HCT116 (cell line): ENCODE data around the gene CIITA. TPM values are rescaled to one million over a fixed set of nuclear protein-coding genes. Genes with fewer than 3 reads are reported as not detected.

Experiments
- ATAC-seq: fragments of 200-7000 bp; cut with Tn5 transposase; 2 replicates; pipeline ENCODE4 v1.9.1; 2020; ENCODE audit warnings: mild to moderate bottlenecking, moderate library complexity
- BruUV-seq: library from RNA; stranded (reverse); fragments of 400-500 nt; replicated peaks from 2 replicates; lab custom pipeline; 2021; lab: Mats Ljungman, UMichigan
- CTCF ChIA-PET: fragments of 300-600 bp; sonication (Branson Sonifier 250); formaldehyde crosslinking; loops from one replicate; lab custom pipeline; 2021; ENCODE audit warnings: antibody characterized with exemption; lab: Charles Lee
- POLR2A ChIA-PET: fragments of 300-600, 350-600 bp; sonication (Branson Sonifier 250); formaldehyde crosslinking; loops from one replicate; lab custom pipeline; 2021; ENCODE audit warnings: antibody characterized with exemption; lab: Charles Lee
- RAD21 ChIA-PET, 2 experiments: fragments of 300-600 bp; sonication (Branson Sonifier 250); formaldehyde crosslinking; loops; one replicate each; lab custom pipeline; 2023; ENCODE audit warnings: low total read pairs in 2 of 2; ENCODE audit not compliant: uncharacterized antibody in 2 of 2, unreplicated experiment in 2 of 2, low non-redundant PET in 1 of 2; lab: Charles Lee
- DNase-seq: peaks from one replicate; pipeline ENCODE4 v3.0.0-alpha.2; 2010; ENCODE audit warnings: low read depth, low spot score
- H2AFZ ChIP-seq: fragments of 200-600 bp; shearing (Covaris generic), sonication (generic); 2 replicates; pipeline ENCODE4 v1.6.1; 2017; ENCODE audit warnings: low read depth, mixed run types, mixed read lengths, antibody characterized with exemption, low read length; ENCODE audit not compliant: poor library complexity, severe bottlenecking
- H3K27ac ChIP-seq: 2 replicates; pipeline ENCODE4 v1.5.1; 2012; ENCODE audit warnings: low read depth, low read length
- H3K27me3 ChIP-seq: fragments of 200-600 bp; sonication (generic); 2 replicates; pipeline ENCODE4 v1.6.1; 2016; ENCODE audit warnings: mixed run types, low read length, mixed read lengths; ENCODE audit not compliant: insufficient read depth
- H3K36me3 ChIP-seq, 2 experiments: fragments of 200-500 bp in 1 of 2; fragments of 200-600 bp in 1 of 2; sonication (Bioruptor generic) in 1 of 2; sonication (generic) in 1 of 2; 2 replicates each; pipeline versions ENCODE4 v1.5.1 to v1.6.1; 2014 to 2016; ENCODE audit warnings: low read length in 2 of 2, inconsistent platforms in 1 of 2, mixed read lengths in 1 of 2, mixed run types in 1 of 2; ENCODE audit not compliant: insufficient read depth in 2 of 2, control insufficient read depth in 1 of 2
- H3K4me1 ChIP-seq, 2 experiments: fragments of 200-600 bp in 1 of 2; sonication (generic) in 1 of 2; 2 replicates each; pipeline versions ENCODE4 v1.5.1 to v1.6.1; 2012 to 2017; ENCODE audit warnings: low read length in 2 of 2, inconsistent platforms in 1 of 2, mild to moderate bottlenecking in 1 of 2, mixed read lengths in 1 of 2, mixed run types in 1 of 2, moderate library complexity in 1 of 2; ENCODE audit not compliant: insufficient read depth in 2 of 2, control insufficient read depth in 1 of 2
- H3K4me2 ChIP-seq: fragments of 200-600 bp; sonication (generic); 2 replicates; pipeline ENCODE4 v1.6.1; 2017; ENCODE audit warnings: mixed run types, low read length, mixed read lengths
- H3K4me3 ChIP-seq, 2 experiments: fragments of 200-600 bp in 1 of 2; sonication (generic) in 1 of 2; replicated peaks in 1 of 2; 2 replicates each; pipeline ENCODE4 v1.5.1; 2011 to 2016; ENCODE audit warnings: low read length in 2 of 2, control low read depth in 1 of 2, low read depth in 1 of 2, mild to moderate bottlenecking in 1 of 2, mixed read lengths in 1 of 2, mixed run types in 1 of 2
- H3K79me2 ChIP-seq: fragments of 200-600 bp; sonication (generic); 2 replicates; pipeline ENCODE4 v1.6.1; 2017; ENCODE audit warnings: mild to moderate bottlenecking, mixed run types, low read length, moderate library complexity, mixed read lengths; ENCODE audit not compliant: insufficient read depth
- H3K9ac ChIP-seq: fragments of 200-600 bp; sonication (generic); 2 replicates; pipeline ENCODE4 v1.6.1; 2016; ENCODE audit warnings: low read length, mixed read lengths
- H3K9me2 ChIP-seq: fragments of 200-600 bp; sonication (generic), shearing (Covaris generic); 2 replicates; pipeline ENCODE4 v1.6.1; 2017; ENCODE audit warnings: mixed run types, mild to moderate bottlenecking, moderate library complexity; ENCODE audit not compliant: insufficient read depth
- H3K9me3 ChIP-seq, 2 experiments: fragments of 200-500 bp in 1 of 2; fragments of 200-600 bp in 1 of 2; sonication (Bioruptor generic) in 1 of 2; sonication (generic) in 1 of 2; 2 replicates each; pipeline ENCODE4 v1.6.1; 2014 to 2017; ENCODE audit warnings: low read length in 2 of 2, mixed read lengths in 2 of 2, inconsistent platforms in 1 of 2, low read depth in 1 of 2, mild to moderate bottlenecking in 1 of 2, mixed run types in 1 of 2, moderate library complexity in 1 of 2; ENCODE audit not compliant: control insufficient read depth in 1 of 2, insufficient read depth in 1 of 2
- H4K20me1 ChIP-seq: fragments of 200-600 bp; sonication (generic), shearing (Covaris generic); 2 replicates; pipeline ENCODE4 v1.6.1; 2017; ENCODE audit warnings: mixed run types, mild to moderate bottlenecking, moderate library complexity; ENCODE audit not compliant: insufficient read depth
- ATF3 ChIP-seq: IDR thresholded peaks from 2 replicates; pipeline ENCODE4 v1.6.1; 2012
- CBX3 ChIP-seq: IDR thresholded peaks from 2 replicates; pipeline ENCODE4 v1.6.1; 2012; ENCODE audit warnings: low read depth
- CEBPB ChIP-seq: IDR thresholded peaks from 2 replicates; pipeline ENCODE4 v1.6.1; 2012; ENCODE audit warnings: low read depth
- ELF1 ChIP-seq: IDR thresholded peaks from 2 replicates; pipeline ENCODE4 v1.6.1; 2012; ENCODE audit warnings: low read depth, borderline replicate concordance
- EZH2 ChIP-seq: fragments of 200-600 bp; sonication (generic); IDR thresholded peaks from 2 replicates; pipeline ENCODE4 v1.6.1; 2017; ENCODE audit warnings: antibody characterized with exemption, mixed run types
- EZH2phosphoT487 ChIP-seq: fragments of 200-600 bp; IDR thresholded peaks from 2 replicates; pipeline ENCODE4 v1.6.1; 2018; ENCODE audit warnings: antibody characterized with exemption, borderline replicate concordance
- FOSL1 ChIP-seq: IDR thresholded peaks from 2 replicates; pipeline ENCODE4 v1.6.1; 2012; ENCODE audit warnings: low read depth
- SP1 ChIP-seq: IDR thresholded peaks from 2 replicates; pipeline ENCODE4 v1.6.1; 2012; ENCODE audit warnings: low read depth
- ZFX ChIP-seq: fragments of 450-650 bp; IDR thresholded peaks from 2 replicates; pipeline ENCODE4 v1.6.1; 2017
- ZNF274 ChIP-seq: fragments of 200-500 bp; sonication (Bioruptor generic); IDR thresholded peaks from 2 replicates; pipeline ENCODE4 v1.6.1; 2014; ENCODE audit warnings: mild to moderate bottlenecking, low read depth, low read length, inconsistent platforms
- intact Hi-C: fragments of 100-400 bp; cut with micrococcal nuclease; formaldehyde crosslinking; loops from 2 replicates; pipeline ENCODE4 v1.10.0; 2022
- total RNA-seq: library from RNA; stranded (reverse); gene quantifications from one replicate; pipeline ENCODE4 v1.2.1, GENCODE V29; 2021; ENCODE audit not compliant: unreplicated experiment
- TF ChIP-seq, protein P1 (sequence below): IDR thresholded peaks from 2 replicates; pipeline ENCODE4 v1.6.1; 2011; ENCODE audit warnings: mild to moderate bottlenecking, low read length, moderate library complexity; ENCODE audit not compliant: insufficient replicate concordance; ENCODE audit errors: extremely low read depth
- TF ChIP-seq, protein P2 (sequence below): IDR thresholded peaks from 2 replicates; pipeline ENCODE4 v1.6.1; 2012

Gene CIITA
- total RNA-seq, 1 experiment from 2014 or later: 0.25 TPM

- TF ChIP-seq ZNF274: no peak
- no peak for TF ChIP-seq CEBPB
- TF ChIP-seq, protein P1, sequence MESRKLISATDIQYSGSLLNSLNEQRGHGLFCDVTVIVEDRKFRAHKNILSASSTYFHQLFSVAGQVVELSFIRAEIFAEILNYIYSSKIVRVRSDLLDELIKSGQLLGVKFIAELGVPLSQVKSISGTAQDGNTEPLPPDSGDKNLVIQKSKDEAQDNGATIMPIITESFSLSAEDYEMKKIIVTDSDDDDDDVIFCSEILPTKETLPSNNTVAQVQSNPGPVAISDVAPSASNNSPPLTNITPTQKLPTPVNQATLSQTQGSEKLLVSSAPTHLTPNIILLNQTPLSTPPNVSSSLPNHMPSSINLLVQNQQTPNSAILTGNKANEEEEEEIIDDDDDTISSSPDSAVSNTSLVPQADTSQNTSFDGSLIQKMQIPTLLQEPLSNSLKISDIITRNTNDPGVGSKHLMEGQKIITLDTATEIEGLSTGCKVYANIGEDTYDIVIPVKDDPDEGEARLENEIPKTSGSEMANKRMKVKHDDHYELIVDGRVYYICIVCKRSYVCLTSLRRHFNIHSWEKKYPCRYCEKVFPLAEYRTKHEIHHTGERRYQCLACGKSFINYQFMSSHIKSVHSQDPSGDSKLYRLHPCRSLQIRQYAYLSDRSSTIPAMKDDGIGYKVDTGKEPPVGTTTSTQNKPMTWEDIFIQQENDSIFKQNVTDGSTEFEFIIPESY: no peak
- TF ChIP-seq ATF3: no peak
- TF ChIP-seq, protein P2, sequence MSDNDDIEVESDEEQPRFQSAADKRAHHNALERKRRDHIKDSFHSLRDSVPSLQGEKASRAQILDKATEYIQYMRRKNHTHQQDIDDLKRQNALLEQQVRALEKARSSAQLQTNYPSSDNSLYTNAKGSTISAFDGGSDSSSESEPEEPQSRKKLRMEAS: no peak
- TF ChIP-seq EZH2phosphoT487: no peak
- no peak for TF ChIP-seq SP1
- no peak for TF ChIP-seq ELF1
- TF ChIP-seq CBX3: no peak
- TF ChIP-seq ZFX: no peak
Measured at GRCh38 chr16:10850478-10850850, 26.5 kb upstream of the CIITA start (continued).

DNA sequence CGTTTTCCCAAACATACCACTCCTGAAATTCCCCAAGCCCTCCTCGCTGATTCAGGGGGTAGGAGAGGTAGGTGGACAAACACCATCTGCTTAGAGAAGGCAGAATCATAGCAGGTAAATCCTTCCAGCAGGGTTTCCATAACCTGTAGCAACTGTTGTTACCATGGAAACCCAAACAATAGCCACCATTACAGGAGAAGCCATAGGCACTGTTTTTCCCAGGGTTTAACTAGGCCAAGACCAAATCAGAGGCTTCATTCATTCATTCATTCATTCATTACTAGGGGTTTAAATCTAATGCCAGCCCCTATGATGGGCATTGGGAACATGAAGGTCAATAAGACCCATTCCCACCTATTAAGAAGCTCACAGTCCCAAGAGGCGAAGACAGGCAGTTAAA, 25.5 kb upstream of the CIITA start:
- Histone ChIP-seq H3K4me1 (no peaks in the 10 kb centered on the region), H3K4me2 (no peak overlapping the region), H3K9me3 (no peaks in the 10 kb centered on the region), H3K79me2 (no peaks in the 10 kb centered on the region), H3K36me3 (no peaks in the 10 kb centered on the region), H3K27me3 (peaks cover 3% of the 10 kb centered on the region), H3K27ac (no peak overlapping the region), H3K4me3 (no peak overlapping the region), H3K9ac (no peak overlapping the region), H2AFZ (no peak overlapping the region), H3K9me2 (no peaks in the 10 kb centered on the region), H4K20me1 (no peaks in the 10 kb centered on the region)
- CTCF ChIA-PET: no interaction called here
- BruUV-seq: no TSS peak
- POLR2A ChIA-PET: no interaction called here
- intact Hi-C loops: no loop called here
- RAD21 ChIA-PET: no interaction called here
- ATAC-seq (no peak), DNase-seq (no peak)
- TF ChIP-seq EZH2: no peak
- TF ChIP-seq ZFX: no peak
- no peak for TF ChIP-seq FOSL1
- TF ChIP-seq ATF3: no peak
